ENCODE measurements around the gene CXADR.

The CXADR gene

GRCh38 chr21:17613242-17613676 lies 100.4 kb downstream of the CXADR start:
- Mint-ChIP-seq H3K27me3 (no peaks in the 10 kb centered on the region), H3K4me3 (peak overlapping the region; percentile 68), H3K36me3 (ENCODE audit: low read depth) (peaks cover 36% of the 10 kb centered on the region), H3K27ac (peak overlapping the region; percentile 73), H3K4me1 (ENCODE audit: low read depth) (peaks cover 38% of the 10 kb centered on the region), H3K9me3 (no peaks in the 10 kb centered on the region)
- DNase-seq: no peak

DNA sequence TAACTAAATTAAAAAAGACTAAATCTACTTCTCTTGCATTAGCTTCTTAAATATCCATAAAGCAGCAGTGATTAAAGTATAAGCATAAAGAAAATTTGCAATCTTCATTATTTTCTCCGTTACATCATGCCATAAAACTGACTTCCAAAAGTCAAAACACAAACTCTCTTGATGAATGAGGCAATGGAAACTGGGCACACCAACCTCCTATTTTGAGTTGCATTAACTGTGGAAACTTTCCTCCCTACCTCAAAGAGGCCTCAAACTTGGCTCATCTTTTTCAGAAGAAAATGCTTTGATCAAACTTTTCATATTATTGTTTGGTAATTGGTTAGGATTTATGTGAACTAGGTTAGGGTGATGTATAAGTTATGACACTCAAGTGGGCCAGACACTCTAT lies 104.0 kb downstream of the CXADR start:
- no peak for DNase-seq
- no peaks in the 10 kb centered on the region for H3K27me3 Mint-ChIP-seq
- peaks cover 11% of the 10 kb centered on the region for H3K4me1 Mint-ChIP-seq (ENCODE audit: low read depth)

DNA sequence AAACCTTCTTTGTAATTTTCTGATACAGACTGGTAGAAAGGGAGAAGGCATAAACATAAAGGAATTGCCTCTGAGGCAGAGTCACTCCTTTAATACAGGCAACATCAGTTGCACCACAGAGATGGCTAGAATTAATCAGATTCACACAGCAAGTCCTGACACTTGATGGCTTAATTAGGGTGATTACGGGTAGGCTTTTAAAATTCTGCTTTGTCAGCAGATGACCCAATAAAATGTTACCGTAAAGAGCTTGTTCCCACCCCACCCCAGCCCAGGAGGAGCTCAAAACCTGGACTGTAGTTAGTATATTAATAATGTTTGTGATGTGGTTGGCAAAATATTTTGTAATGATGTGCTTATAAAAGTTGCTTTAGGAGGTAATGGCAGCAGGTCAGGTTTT lies 109.2 kb downstream of the CXADR start:
- Mint-ChIP-seq H3K4me3 (no peak overlapping the region), H3K36me3 (ENCODE audit: low read depth) (no peaks in the 10 kb centered on the region), H3K27me3 (peaks cover 13% of the 10 kb centered on the region), H3K4me1 (ENCODE audit: low read depth) (peaks cover under 1% of the 10 kb centered on the region), H3K9me3 (no peaks in the 10 kb centered on the region), H3K27ac (no peak overlapping the region)
- no peak for DNase-seq

More for the DNA sequence above, 104.0 kb downstream of the CXADR start:
- no peak overlapping the region for H3K27ac Mint-ChIP-seq
- peaks cover under 1% of the 10 kb centered on the region for H3K36me3 Mint-ChIP-seq (ENCODE audit: low read depth)
- H3K9me3 Mint-ChIP-seq: no peaks in the 10 kb centered on the region
- H3K4me3 Mint-ChIP-seq: no peak overlapping the region

DNA sequence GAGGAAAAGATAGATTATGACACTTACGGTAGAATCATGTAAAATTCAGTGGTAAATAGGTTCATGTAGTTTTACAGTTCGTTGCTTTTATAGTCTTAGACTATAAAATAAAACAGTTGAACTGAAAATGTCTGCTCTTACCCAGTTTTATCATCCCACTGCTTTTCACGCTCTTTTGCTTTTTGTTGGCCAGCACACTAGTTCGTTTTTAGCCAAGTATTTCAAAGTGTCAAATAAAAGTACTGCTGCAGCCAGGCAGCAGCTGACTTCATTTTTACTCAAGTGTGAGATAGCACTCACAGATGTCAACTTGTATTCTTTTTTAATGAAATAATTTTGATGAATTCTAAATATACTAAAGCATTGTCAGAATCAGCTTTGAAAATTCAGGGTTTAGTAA lies 118.4 kb downstream of the CXADR start:
- no peaks in the 10 kb centered on the region for H3K4me1 Mint-ChIP-seq (ENCODE audit: low read depth)
- no peak overlapping the region for H3K27ac Mint-ChIP-seq
- H3K9me3 Mint-ChIP-seq: no peaks in the 10 kb centered on the region
- no peak overlapping the region for H3K4me3 Mint-ChIP-seq
- DNase-seq: no peak
- H3K27me3 Mint-ChIP-seq: peaks cover 6% of the 10 kb centered on the region
- no peaks in the 10 kb centered on the region for H3K36me3 Mint-ChIP-seq (ENCODE audit: low read depth)

GRCh38 chr21:17636711-17637110 lies 123.9 kb downstream of the CXADR start:
- no peak overlapping the region for H3K27ac Mint-ChIP-seq
- no peak for DNase-seq
- peaks cover 5% of the 10 kb centered on the region for H3K9me3 Mint-ChIP-seq
- no peak overlapping the region for H3K4me3 Mint-ChIP-seq
- H3K4me1 Mint-ChIP-seq (ENCODE audit: low read depth): no peaks in the 10 kb centered on the region
- no peaks in the 10 kb centered on the region for H3K36me3 Mint-ChIP-seq (ENCODE audit: low read depth)
- no peaks in the 10 kb centered on the region for H3K27me3 Mint-ChIP-seq

DNA sequence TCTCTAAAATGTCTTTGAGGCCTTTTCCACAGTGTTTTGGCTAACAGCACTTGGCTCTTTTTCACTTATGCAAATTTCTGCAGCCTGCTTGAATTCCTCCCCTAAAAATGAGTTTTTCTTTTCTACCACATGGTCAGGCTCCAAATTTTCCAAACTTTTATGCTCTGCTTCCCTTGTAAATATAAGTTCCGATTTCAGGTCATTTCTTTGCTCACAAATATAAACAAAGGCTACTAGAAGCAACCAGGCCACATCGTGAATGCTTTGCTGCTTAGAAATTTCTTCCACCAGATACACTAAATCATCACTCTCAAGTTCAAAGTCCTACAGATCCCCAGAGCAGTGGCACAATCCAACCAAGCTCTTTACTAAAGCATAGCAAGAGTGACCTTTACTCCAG lies 128.0 kb downstream of the CXADR start:
- H3K4me3 Mint-ChIP-seq: no peak overlapping the region
- H3K27ac Mint-ChIP-seq: no peak overlapping the region
- H3K27me3 Mint-ChIP-seq: no peaks in the 10 kb centered on the region
- peaks cover 5% of the 10 kb centered on the region for H3K9me3 Mint-ChIP-seq
- peaks cover 8% of the 10 kb centered on the region for H3K4me1 Mint-ChIP-seq (ENCODE audit: low read depth)
- no peak for DNase-seq
- H3K36me3 Mint-ChIP-seq (ENCODE audit: low read depth): no peaks in the 10 kb centered on the region
